HG02642 (cell line): Measurements from ENCODE around the gene ANXA4.
"Not testable (repeated sequence)": the region's sequence is repeated elsewhere in the genome, so short reads cannot be mapped to it uniquely, and the experiment has no call there.

Experiments used
- ATAC-seq: cut with Tn5 transposase; IDR thresholded peaks from one replicate; pipeline ENCODE4 v1.9.1; 2021; ENCODE audit warnings: mild to moderate bottlenecking; ENCODE audit not compliant: unreplicated experiment, poor library complexity

ANXA4 gene

GRCh38 chr2:69798290-69798908 is 56.5 kb downstream of the ANXA4 start:
- ATAC-seq = peak; percentile 16

- ATAC-seq = peak; percentile 47
Observed at GRCh38 chr2:69798909-69799526, 57.1 kb downstream of the ANXA4 start.

GRCh38 chr2:69801745-69802290 is 59.9 kb downstream of the ANXA4 start:
- no peak for ATAC-seq

GRCh38 chr2:69802781-69803367 is 60.9 kb downstream of the ANXA4 start:
- peak; percentile 42 for ATAC-seq

GRCh38 chr2:69804416-69804815 is 62.5 kb downstream of the ANXA4 start:
- ATAC-seq = no peak

- ATAC-seq = no peak
Observed at GRCh38 chr2:69805887-69806286, 64.0 kb downstream of the ANXA4 start.

DNA sequence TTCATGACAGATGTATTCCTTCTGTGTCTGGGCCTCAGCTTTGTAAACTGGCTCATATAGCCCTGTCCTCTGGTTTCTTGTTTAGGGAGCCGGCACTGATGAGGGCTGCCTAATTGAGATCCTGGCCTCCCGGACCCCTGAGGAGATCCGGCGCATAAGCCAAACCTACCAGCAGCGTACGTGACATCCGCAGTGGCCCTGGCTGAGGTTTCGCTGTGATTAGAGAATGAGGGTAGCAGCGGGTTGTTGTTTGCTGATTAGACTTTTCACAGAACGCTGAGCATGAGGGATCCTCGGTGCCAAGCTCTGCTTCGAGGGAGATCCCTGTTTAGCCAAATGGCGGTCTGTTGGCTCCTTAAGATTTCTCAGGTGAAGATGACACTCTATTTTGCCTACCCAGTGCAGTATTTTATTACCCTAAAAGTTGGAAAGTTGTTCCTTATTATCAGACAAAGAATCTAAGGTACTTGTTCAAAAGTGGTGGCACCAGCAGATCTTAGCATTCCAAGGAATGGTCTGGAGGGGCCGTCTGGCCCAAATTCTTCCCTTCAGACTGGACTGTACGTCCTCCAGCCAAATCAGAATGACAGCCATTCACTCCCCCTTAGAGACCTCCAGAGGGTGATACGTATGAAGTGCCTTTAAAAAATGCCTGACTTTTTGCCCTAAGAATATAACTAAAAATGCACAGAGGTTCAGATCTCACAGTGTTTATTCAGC is 66.0 kb downstream of the ANXA4 start:
- ATAC-seq = no peak

DNA sequence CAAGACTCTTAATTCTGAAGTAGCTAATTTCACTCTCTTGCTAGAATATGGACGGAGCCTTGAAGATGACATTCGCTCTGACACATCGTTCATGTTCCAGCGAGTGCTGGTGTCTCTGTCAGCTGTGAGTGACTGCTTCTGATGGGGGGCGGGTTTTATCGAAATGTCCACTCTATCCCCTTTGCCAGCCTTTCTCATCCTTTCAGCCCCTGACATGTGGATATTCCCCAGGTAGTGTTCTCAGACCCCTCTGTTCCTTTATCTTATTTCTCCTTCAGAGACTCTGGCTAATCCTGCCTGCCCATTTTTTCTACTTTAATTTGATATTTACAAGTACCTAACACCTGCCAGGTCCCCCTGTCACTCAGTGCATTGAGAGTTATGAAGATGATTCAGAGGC is 68.6 kb downstream of the ANXA4 start:
- ATAC-seq = no peak

- no peak for ATAC-seq
Observed at GRCh38 chr2:69811018-69811417, 69.1 kb downstream of the ANXA4 start.

- ATAC-seq = no peak
Observed at GRCh38 chr2:69811591-69811990, 69.7 kb downstream of the ANXA4 start.

DNA sequence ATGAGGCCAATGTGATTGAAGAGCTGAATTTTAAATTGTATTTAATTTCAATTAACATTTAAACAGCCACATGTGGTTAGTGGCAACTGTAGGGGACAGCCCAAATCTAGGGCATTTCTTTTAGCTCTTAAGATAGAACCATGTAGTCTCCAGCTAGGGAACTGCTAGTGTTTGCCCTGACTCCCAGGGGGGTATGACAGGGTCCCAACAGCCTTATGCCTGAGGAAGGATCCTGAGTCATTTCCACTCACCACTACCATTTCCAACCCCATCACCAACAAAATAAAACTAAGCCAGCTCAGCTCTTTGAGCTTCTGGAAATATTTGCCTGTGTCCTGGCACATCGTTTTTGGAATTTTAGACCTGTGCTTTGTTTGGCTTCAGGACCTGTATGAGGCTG is 73.8 kb downstream of the ANXA4 start:
- ATAC-seq = no peak

GRCh38 chr2:69816923-69817542 is 75.1 kb downstream of the ANXA4 start:
- peak; percentile 61 for ATAC-seq

DNA sequence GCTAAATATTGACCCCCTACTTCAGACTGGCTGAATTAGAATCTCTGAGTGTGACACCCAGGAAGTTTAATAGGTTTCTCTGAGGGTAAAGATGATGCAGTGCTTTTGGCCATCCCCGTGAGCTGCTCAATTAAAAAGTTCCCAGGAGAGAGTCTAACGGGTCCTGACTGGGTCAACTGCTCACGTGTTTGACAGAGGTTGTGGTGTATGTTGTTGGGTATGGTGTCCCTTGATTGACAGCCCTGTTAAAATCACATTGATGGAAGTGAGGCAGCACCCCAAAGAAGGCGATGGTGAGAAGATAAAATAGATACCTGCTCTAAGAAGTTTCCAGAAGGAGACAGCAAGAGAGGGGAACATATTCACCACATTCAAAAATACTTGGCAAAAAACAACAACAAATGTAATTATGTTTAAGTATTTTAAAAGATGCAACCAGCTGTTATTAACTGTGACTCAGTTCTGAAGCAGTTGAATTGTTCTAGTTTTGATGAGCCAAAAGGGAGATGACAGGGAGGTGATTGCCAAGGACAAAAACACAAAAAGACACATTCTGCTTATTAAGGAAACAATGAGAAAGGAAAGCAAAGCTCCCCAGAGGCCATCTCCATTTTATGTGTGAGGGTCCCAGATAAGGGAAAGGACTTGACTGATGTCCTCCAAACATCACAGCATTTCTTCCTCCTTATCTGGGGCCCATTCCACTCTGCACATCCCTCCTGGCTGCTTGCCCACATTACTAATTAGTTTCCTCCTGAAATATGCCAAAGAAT is 76.0 kb downstream of the ANXA4 start:
- no peak for ATAC-seq

DNA sequence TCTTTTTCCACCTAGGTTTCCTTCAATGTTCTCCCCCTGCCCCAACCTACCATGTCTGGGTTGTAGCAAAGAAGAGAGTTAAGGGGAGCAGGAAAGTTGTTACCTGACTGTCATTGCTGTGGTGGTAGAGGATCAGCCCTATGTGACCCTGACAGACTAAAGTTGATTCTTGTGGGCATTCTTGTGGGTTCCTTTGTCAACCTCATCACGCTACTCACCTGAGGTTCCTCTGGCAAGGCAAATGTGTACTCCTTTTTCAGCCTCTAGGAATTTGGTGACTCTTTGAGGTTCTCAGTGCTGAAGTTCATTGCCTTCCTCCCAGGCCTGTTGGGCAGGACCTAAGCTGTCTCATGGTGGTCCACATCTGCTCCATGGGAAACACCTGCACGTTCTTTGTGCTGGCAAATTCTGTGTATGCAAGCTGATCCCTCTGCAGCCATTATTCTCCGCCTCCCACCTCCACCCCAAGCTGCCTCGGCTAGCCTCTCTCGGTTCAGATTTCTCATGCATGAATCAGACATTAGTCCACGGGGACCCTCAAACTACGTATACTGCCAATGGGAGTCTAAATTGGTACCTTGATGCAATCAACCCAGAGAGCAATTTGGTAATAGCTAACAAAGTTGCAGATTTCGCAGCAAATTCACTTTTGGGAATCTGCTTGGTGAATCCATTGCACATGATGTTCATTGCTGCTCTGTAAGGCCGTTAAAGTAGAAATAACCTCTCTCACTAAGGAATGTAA is 86.0 kb downstream of the ANXA4 start:
- ATAC-seq = no peak

DNA sequence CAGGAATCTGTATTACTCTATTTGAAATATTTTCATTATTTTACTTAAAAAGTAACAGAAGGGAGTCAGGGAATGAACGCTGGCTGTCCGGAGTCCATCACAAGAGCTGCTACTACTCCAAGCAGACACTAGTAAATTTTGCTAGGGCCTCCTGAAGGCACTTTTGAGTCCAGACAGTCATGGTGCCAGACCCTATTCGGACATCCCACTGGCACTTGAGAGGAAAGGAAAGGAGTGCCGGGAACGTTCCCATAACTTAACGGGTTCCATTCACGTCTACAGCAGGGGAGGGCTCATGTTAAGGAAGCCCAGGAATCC is 87.0 kb downstream of the ANXA4 start:
- ATAC-seq = peak; percentile 3

DNA sequence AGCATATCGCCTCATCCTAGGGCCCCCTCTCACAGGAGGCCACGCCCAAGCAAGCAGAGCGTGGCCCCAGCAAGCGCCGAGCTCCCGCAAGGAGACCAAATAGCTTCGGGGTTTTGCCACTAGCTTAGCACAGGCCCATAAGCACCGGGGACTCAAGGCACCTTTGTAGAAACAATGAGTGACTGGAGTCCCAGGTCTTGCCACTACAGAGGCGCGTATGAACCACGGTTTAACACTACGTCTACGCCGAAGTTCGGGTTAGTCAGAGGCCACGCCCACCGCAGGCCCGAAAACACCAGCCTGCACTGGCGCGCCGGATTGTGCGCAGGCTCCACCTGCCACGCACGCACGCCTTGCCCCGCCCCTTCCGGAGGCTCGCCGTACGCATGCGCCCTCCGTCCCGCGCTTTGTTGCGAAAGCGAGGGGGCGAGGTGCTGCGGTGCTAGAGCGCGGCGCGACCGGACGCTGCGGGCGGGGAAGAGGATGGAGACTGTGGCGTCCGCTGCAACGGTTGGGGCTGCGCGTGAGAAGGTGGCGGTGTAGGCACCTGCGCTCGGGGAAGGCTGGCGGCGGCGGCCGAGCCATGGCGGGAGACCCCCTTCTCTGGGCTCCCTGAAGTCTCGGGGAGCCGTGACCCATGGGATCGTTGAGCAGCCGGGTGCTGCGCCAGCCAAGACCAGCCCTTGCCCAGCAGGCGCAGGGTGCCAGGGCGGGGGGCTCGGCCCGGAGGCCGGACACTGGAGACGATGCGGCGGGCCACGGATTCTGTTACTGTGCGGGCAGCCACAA is 87.5 kb downstream of the ANXA4 start, which contains the start of gene GMCL1:
Gene GMCL1, plus strand, starts transcription at position 405 of the 789 bp plus-strand sequence. Its CDS starts 233 bp downstream, at position 638.
- ATAC-seq = peak; percentile 91

GRCh38 chr2:69830045-69830905 is 88.3 kb downstream of the ANXA4 start:
- peak; percentile 33 for ATAC-seq

- ATAC-seq = not testable (repeated sequence)
Observed at GRCh38 chr2:69830906-69831241, 88.9 kb downstream of the ANXA4 start.
